ENCODE results near the gene MRI1.
"Not testable (repeated sequence)": the region's sequence is repeated elsewhere in the genome, so short reads cannot be mapped to it uniquely, and the experiment has no call there.

Gene MRI1

DNA sequence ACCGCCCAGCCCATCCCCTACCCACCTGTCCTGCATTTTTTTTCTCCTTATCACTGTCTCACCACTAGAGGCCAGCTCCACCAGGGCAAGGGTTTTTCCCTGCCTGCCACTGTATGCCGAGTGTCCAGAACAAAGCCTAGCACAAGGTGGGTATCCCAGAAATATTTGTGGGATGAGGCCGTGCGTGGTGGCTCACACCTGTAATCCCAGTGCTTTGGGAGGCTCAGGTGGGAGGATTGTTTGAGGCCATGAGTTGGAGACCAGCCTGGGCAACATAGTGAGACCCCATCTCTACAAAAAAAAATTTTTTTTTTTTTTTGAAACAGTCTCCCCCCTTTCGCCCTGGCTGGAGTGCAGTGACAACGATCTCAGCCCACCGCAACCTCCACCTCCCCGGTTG, 2.9 kb upstream of the MRI1 start:
- DNase-seq (ENCODE audit: low read depth), result no peak

DNA sequence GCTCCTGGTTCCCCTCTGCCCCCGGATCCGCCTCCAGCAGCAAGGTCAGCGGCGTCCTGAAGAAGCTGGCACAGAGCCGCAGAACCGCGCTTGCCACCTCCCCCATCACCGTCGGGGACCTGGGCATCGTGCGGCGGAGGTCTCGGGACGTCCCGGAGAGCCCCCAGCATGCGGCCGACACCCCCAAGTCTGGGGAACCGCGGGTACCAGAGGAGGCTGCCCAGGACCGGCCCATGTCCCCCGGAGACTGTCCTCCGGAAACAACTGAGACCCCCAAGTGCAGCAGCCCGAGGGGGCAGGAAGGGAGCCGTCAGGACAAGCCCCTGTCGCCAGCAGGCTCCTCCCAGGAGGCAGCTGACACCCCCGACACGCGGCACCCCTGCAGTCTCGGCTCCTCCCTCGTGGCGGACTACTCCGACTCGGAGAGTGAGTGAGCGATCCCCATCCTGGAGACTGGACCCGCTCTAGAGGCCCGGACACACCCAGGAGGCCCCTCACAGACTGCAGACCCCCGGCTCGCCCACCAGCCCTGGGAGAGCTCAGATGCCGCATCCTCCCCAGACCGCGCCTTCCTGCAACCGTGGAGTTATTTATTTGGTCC, 1.6 kb upstream of the MRI1 start:
- DNase-seq (ENCODE audit: low read depth), result no peak

DNA sequence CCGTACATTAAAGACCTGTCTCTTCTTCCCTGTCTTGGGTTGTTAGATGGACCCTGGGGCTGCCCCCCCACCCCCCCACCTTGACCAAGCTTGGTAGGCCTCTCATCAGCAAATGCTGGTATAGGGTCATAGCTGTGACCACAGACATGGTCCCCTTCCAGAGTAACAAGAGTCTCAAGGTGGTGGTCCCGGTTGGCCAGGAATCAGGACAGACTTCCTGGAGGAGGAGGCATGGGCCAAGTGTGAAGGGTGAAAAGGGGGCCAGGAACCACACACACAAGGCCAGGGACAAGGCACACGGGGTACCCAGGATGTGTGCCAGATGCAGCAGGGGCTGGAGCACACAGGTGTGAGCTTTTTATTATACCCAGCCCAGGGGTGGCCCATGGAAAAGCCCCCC, 1.1 kb upstream of the MRI1 start:
- DNase-seq (ENCODE audit: low read depth), result no peak

DNA sequence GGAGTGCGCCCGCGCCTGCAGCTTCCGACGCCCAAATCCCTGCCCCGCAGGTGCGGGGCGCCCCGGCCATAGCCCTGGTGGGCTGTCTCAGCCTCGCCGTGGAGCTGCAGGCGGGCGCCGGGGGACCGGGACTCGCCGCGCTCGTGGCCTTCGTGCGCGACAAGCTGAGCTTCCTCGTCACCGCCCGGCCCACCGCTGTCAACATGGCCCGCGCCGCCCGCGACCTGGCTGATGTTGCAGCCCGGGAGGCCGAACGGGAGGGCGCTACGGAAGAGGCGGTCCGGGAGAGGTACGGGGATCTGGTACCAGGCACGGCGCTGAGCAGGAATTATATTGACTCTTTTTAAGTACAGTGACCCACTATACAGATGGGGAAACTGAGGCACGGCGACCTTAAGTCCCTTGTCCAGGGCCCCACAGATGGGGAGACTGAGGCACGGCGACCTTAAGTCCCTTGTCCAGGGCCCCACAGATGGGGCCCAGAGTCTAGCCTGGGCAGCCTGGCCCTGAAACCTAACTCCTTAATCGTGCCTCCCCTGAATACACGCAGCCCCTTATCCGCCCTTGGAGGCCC, 586 bp downstream of the MRI1 start:
- no peak for DNase-seq (ENCODE audit: low read depth)

DNA sequence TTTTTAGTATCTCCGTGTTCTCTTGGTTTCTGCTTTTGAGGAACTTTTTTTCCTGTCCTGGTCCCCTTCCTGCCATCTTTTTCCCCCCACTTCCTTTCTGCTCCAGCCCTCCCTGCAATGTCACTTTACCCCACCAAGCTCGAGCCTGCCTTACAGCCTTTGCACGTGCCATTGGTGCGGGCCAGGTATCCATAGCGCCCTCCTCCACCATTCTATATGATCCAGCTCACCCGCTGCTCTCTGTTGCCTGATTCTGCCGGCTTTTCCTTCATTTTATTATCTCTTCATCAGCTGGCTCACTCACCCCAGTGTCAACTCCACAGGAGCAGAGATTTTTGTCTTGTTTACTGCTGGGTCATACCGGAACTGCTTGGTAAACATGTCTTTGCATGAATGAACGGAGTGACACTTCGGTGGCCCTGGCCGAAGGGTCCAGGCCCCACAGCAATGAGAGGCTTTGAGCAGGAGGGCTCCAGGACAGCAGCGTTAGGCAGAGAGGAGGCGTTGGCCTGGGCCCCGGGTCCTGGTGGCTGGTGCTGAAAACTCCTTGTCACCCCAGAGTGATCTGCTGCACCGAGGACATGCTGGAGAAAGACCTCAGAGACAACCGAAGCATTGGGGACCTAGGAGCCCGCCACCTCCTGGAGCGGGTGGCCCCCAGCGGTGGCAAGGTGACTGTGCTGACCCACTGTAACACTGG, 1.2 kb downstream of the MRI1 start:
- no peak for DNase-seq (ENCODE audit: low read depth)

DNA sequence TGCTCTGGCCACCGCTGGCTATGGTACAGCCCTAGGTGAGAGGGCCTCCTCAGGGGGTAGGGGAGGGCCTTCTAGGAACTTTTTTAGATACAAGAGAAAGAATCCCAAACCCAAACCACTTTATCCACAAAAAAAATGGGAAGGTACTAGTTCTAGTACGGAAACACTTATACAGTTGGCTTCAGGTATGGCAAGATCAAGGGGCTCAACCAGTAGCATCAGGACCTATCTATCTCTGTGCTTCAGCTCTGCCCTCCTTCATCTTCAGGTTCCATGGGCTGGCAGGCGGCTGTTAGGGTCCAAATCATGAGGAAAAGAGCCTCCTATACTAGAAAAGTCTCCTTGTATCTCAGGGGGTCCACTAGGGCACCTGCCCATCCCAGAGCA, 1.8 kb downstream of the MRI1 start:
- no peak for DNase-seq (ENCODE audit: low read depth)

DNA sequence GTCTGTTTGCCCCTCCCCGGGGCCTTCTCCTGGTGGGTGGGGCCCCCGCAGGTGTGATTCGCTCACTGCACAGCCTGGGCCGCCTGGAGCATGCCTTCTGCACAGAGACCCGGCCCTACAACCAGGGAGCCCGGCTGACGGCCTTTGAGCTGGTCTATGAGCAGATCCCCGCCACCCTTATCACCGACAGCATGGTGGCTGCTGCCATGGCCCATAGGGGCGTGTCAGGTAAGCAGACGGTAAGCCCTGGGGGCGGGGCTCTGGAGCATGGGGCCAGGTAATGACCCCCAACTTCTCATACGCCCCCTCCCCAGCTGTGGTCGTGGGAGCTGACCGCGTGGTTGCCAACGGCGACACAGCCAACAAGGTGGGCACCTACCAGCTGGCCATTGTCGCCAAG, 4.2 kb downstream of the MRI1 start:
- no peak for DNase-seq (ENCODE audit: low read depth)

DNA sequence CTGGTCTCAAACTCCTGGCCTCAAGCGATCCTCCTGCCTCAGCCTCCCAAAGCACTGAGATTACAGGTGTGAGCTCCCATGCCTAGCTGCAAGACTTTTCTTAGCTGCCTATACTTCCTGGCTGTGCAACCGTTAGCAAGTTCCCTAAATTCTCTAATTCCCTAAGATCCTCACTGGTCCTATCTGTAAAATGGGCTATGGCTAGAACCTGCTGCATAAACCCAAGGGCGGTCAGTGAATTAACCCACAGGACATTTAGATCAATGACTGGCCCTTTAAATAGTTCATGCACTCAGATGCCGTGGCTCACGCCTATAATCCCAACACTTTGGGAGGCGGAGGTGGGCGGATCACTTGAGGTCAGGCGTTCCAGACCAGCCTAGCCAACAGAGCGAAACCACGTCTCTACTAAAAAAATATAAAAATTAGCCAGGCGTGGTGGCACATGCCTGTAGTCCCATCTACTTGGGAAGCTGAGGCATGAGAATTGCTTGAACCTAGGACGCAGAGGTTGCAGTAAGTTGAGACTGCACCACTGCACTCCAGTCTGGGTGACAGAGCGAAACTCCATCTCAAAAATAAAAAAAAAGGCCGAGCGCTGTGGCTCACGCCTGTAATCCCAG, 5.8 kb downstream of the MRI1 start:
- DNase-seq (ENCODE audit: low read depth), result no peak

DNA sequence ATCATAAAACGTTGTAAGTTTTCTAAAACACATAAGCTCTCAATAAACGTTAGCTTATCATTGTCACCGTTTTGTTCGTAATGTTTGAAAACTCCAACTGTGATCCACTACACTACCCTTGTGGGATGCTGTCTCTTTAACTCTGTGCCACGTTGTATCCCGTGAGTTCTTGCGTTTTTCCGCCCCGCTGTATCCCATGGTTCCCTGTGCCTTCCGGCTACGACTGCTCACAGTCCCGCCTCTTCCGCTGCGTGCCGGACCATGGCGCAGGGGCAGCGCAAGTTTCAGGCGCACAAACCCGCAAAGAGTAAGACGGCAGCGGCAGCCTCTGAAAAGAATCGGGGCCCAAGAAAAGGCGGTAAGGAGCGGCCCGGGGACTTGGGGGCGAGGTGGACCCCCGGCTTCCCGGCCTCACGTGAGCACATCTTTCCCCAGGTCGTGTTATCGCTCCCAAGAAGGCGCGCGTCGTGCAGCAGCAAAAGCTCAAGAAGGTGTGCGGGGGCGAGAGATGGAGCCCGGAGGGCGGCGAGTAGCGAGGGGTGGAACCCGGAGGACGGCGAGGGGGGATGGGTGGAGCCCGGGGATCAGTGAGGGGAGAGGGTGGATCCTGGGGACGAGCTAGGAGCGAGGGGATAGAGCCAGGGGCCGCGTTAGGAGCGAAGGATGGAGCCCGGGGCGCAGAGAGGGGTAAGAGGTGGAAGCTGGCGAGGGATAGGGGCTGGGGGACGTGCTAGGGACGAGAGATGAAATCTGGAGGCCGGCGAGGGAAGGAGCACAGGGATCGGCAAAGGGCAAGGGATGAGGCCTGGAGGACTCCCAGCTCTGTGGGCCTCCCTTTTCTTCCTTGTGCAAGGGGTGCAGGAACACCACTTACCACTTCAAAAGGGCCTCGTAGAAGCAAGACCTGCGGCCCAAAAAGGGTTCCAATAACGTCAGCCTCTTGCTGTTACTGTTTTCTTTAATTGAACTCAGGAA, 10.2 kb downstream of the MRI1 start, which contains the start of gene C19orf53:
Gene C19orf53 (plus strand): TSS at position 240 of the 975 bp plus-strand sequence. CDS start 22 bp downstream, at position 262.
- peak; percentile 72 for DNase-seq (ENCODE audit: low read depth)

DNA sequence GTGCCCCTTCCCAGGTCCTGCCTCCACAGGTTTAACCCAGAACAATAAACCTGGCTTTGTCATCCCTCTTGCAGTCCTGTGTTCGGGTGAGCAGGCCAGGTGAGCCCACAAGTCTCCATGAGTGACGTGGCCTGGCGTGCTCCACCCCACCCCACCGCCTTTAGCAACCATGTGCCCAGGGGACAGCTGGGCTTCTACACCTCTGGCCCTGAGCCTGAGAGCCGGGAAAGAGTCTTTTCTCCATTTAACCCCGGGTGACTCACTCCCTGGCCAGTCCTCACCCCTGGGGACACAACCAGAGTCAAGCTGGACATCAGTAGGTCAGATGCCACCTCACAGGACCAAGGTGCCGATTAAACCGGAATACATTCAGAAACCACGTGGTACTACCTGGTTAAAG, 14.1 kb downstream of the MRI1 start:
- DNase-seq (ENCODE audit: low read depth), result no peak

DNA sequence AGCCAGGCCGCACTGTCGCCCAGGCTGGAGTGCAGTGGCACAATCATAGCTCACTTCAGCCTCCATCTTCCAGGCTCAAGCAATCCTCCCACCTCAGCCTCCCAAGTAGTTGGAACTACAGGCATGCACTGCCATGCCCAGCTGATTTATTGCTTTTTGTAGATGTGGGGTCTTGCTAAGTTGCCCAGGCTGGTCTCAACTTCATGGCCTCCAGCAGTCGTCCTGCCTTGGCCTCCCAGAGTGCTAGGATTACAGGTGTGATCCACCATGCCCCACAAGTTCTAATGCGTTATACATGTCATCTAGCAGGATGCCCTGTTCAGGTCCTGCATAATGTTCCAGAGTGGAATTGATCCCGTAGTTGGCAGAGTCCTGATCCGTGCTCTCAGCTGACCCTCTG, 14.5 kb downstream of the MRI1 start:
- DNase-seq (ENCODE audit: low read depth), result no peak

DNA sequence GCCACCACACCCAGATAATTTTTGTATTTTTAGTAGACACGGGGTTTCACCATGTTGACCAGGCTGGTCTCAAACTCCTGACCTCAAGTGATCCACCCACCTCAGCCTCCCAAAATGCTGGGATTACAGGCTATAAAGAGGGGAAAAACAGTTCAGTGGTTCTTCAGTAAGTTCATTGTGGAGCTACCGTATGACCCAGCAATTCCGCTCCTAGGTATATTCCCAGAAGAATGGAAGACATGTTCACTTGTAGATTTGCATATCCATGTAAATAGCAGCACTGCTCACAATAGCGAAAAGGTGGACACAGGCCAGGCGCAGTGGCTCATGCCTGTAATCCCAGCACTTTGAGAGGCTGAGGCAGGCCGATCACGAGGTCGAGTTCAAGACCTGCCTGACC, 15.5 kb downstream of the MRI1 start:
- DNase-seq (ENCODE audit: low read depth), result not testable (repeated sequence)

DNA sequence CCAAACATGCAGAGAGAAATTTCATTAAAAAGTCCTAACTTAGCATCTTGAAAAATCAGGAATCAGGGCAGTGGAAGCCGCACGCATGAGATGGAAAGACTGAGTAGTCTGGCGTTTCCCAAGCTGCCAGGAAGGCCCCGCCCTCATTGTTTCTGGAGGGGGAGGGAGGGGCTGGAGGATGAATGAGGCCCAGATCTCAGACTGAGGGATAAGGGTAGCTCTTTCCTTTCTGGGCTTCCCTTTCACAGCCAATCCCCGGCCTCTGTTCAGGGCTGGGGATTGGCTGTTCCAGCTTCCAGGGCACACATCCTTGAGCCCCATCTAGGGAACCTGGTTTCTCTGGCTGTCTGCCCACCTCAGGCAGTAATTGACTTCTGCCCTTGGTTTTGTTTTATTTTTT, 17.2 kb downstream of the MRI1 start:
- DNase-seq (ENCODE audit: low read depth), result no peak

DNA sequence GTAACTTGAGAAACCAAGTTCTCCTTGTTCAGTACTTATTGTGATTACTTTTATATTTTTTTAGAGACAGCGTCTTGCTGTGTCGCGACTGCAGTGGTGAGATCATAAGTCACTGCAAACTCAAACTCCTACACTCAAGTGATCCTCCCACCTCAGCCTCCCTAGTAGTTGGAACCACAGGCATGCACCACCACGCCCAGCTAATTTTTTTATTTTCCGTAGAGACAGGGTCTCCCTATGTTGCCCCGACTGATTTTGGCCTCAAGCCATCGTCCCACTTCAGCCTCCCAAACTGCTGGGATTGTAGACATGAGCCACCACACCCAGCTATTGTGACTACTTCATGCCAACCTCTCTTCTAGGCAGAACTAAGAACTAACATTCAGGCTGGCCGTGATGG, 18.2 kb downstream of the MRI1 start:
- no peak for DNase-seq (ENCODE audit: low read depth)

DNA sequence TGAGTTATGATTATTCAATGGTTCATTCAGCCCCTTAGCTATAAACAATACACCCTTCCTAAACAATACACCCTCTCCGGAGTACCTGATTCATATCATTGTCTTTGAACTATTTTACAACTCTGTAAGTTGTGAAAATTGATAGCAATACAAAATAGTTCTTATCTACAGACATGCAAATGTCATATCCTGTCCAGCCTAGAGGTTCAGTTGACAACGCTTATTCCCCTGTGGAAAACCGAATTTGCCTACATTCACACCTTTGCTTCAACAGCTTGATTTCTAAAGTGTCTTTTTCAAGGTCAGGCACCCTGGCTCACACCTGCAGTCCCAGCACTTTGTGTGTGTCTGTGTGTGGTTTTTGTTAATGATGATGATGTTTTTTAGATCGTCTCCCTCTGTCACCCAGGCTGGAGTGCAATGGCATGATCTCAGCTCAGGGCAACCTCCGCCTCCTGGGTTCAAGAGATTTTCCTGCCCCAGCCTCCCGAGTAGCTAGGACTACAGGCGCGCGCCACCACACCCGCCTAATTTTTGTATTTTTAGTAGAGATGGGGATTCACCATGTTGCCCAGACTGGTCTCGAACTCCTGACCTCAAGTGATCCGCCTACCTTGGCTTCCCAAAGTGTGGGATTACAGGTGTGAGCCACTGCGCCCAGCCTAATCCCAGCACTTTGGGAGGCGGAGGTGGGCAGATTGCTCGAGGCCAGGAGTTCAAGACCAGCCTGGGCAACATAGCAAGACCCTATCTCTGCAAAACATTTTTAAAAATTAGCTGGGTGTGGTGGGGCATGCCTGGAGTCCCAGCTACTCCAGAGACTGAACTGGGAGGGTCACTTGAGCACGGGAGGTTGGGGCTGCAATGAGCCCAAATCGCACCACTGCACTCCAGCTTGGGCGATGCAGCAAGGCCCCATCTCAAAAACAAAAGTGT, 19.5 kb downstream of the MRI1 start:
- DNase-seq (ENCODE audit: low read depth), result no peak

DNA sequence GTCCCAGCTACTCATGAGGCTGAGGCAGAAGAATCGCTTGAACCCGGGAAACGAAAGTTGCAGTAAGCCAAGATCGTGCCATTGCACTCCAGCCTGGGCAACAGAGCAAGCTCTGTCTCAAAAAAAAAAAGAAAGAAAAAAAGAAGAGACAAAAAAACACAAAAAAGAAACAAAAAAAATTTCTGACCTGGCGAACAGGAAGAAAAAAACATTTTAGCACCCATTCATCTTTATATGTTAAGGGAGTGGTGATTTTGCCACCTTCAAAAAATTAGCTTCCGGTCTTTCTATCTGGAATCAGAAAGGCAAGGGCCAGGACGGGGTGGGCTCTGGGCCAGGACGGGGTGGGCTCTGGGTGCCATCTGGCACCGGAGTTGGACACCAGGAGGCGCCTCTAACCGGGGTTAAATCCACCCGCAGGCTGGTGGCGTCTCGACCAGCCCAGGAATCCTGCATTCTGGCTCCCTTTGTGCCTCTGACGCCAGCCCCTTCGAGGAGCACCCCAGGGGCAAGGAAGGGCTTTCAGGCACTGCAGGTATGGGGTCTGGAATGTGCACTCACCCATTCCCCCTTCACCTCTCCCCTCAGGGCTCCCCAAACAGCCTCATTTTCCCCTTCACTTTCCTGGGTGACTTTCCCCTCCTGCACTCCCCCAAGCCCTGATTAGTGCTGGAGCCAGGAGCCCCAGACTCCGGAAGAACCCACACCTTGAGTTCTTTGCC, 20.6 kb downstream of the MRI1 start:
- DNase-seq (ENCODE audit: low read depth), result peak; percentile 37

DNA sequence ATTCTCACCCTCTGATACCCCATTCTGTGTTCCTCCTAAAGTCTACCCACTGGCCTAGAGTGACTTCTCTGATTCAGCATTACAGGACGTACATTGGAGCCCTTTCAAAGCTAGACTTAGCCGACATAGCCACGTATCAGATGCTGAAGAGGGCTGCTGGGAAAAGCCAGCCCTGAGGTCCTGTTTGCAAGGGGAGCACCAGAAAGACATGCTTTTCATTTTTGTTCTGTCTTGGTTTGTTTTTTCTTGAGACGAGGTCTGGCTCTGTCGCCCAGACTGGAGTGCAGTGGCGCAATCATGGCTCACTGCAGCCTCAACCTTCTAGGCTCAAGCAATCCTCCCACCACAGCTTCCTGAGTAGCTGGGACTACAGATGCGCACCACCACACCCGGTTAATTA, 24.7 kb downstream of the MRI1 start:
- no peak for DNase-seq (ENCODE audit: low read depth)

DNA sequence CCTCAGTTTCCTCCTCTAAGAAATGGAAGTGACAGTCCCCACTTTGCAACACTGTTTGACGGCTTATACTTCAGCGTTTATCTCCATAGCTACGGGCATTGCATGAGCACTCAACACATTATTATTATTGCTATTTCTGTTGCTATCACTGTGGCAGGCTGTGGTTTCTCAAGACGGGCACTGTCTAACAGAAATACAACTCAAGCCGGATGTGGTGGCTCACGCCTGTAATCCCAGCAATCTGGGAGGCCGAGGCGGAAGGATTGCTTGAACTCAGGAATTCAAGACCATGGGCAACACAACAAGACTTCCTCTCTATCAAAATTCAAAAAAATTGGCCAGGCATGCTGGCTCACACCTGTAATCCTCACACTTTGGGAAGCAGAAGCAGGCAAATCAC, 26.0 kb downstream of the MRI1 start:
- DNase-seq (ENCODE audit: low read depth), result no peak

DNA sequence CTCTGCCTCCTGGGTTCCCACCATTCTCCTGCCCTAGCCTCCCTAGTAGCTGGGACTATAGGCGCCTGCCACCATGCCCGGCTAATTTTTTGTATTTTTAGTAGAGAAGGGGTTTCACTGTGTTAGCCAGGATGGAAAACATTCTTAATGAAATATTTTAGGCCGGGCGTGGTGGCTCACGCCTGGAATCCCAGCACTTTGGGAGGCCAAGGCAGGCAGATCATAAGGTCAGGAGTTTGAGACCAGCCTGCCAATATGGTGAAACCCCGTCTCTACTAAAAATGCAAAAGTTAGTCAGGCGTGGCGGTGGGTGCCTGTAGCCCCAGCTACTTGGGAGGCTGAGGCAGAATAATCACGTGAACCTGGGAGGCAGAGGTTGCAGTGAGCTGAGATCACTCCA, 29.0 kb downstream of the MRI1 start:
- DNase-seq (ENCODE audit: low read depth), result not testable (repeated sequence)

DNA sequence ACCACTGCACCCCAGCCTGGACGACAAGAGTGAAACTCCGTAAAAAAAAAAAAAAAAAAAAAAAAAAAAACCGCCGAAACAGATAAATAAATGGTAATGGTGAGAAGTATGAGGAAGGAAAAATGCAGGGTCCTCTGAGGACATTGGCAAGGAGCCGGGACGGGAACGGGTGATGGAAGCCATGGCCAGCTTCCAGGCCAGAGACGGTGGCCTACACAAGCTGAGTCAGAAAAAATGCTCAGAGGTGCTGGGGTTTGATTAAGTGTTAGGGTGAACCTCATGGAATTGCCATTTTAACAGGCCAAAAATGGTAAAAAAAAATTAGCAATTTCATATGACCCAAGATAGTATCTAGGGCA, 30.1 kb downstream of the MRI1 start:
- DNase-seq (ENCODE audit: low read depth), result no peak
